Activated T-cell treated with anti-CD3 and anti-CD28 coated beads for 24 hours (primary cell): Measurements from ENCODE around the gene NTM.
"Not testable (repeated sequence)": the region's sequence is repeated elsewhere in the genome, so short reads cannot be mapped to it uniquely, and the experiment has no call there.

ENCODE experiments used
- DNase-seq: peaks from one replicate; pipeline ENCODE4 v3.0.0-alpha.2; 2020; ENCODE audit warnings: low read depth

NTM gene

DNA sequence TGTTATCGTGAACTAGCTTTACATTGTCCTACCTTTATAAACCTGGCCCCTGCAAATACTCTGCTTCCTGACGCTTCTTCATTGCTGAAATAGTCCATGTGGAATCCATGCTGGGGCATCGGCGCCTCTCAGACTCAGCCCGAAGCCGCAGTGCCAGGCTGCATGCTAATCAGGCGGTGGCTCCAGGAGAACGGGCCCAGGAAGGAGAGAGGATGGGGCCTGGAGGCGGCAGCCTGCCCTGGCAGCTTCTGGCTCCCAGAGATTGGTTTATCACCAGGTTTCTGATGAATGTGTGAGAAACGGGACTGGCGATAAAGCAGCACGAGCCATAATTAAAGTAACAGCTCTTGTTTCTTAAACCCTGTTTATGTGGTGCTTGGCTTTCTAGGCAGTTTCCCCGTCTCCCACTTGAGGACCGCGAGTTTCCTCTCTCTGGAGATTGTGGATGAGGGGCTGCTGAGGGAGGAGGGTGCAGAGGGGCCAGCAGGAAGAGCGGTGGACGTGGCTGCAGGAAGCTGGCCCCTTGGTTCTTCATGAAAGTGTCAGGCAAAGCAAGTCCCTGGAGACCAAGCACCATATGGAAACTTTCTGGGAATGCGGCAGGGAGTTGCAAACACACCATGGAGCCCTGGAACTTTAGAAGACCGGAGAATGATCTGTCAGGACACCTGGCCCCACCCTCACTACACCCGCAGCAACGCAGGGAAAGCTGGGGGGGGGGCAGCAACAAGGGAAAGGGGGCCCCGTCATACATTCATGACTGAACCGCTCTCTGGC, 93.4 kb downstream of the NTM start:
- DNase-seq: no peak

DNA sequence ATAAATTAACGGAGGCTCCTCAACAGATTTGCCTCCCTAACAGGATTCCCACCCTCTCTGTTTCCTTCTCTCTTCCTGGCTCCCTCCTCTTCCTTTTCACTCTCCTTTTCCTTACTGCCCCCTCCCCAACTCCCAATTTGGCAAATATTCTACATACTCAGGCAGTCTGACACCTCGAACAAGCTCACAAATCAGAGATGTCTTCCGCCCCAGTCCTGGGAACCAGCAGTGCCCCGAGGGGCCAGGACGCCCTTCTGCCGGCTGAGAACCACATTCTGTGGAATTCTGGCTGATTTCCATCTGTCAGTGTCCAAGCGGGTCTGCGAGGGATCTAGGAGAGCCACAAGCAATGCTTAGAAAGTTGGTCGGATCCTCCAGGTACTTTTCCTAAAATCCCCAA, 94.0 kb downstream of the NTM start:
- no peak for DNase-seq

DNA sequence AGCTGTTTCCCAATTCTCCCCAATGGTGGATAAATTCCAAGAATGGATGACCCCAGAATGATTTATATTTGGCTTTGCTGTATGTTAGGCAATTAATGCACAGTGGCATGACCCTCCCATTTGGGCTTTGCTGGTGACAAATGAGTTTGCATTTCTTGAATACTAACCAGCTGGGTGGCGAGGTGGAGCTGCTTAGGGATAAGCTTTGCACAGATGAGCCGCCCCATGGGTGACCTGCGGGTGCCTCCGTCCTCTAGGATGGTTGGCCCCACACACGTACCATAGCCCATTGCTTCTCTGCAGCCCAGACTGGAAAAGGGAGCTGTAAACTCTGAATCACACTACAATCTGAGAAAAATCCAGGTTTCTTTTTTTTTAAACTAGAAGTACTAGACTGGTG, 94.6 kb downstream of the NTM start:
- DNase-seq: no peak

DNA sequence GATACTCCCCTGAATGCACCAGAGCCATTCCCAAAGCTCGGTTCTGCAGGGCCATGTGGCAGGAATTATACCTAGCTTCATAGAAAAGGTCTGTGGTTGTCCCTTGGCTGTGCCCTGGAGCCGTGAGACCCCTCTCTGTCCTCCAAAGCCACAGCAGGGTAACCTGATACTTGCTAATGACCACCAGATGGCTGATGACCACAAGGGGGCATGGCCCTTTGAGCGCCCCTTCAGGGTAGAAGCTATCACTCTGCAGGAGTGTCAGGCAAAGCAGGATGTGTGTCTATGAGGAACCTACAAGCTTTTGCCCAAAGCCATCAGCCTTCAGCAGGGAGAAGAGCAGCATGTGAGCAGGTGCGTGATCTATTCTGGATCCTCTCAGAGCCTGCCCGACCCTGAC, 95.3 kb downstream of the NTM start:
- DNase-seq: no peak

DNA sequence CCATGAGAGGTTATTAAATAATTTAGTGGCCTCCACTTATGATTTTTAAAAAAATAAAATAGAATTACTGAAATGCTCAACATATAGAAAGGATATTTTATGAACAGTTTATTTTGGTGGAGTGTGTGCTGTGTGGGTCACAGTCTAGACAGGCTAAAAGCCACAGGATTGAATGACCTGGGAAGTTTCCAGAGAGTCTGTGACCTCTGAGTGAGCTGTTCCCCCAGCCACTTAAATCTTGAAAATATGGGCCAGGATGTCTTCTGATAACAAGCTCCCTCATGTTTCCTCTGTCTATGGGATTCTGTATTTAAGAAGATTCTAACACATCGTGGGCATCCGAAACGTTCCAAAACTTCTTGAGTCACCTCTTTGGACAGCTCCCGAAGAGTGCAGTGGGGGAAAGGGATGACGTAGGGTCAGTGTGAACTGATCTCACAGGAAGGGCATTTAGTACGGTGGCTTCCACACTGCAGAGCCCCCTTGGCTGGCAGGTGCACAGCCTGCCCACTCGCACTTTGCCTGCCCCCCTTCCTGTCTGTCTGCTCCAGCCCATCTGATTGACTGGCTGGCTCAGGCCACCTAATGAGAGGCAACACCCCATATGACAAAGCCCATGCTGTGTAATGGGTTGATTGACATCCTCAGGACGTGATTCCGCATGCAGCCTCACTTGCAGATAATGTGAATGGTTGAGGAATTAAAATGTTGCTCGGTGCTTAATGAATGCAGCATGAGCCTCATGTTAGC, 97.4 kb downstream of the NTM start:
- no peak for DNase-seq

DNA sequence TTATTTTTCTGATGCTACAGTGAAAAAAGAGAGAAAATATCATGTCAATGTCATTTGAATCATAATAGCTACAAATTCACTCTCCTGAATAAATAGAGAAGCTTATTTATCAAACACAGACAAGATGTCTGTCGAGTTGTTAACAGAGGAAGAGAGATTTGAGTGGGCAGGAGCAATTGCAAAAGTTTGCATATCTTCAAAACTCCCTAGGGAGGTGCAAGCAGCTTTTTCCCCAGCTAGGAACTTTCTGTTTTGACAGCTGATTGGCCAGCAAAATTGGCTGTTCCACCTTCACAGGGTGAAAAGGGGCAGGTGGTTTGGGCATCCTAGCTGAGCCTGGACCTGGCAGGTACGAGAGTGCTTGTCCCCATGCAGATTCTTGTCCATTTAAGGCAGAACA, 98.2 kb downstream of the NTM start:
- DNase-seq: no peak

DNA sequence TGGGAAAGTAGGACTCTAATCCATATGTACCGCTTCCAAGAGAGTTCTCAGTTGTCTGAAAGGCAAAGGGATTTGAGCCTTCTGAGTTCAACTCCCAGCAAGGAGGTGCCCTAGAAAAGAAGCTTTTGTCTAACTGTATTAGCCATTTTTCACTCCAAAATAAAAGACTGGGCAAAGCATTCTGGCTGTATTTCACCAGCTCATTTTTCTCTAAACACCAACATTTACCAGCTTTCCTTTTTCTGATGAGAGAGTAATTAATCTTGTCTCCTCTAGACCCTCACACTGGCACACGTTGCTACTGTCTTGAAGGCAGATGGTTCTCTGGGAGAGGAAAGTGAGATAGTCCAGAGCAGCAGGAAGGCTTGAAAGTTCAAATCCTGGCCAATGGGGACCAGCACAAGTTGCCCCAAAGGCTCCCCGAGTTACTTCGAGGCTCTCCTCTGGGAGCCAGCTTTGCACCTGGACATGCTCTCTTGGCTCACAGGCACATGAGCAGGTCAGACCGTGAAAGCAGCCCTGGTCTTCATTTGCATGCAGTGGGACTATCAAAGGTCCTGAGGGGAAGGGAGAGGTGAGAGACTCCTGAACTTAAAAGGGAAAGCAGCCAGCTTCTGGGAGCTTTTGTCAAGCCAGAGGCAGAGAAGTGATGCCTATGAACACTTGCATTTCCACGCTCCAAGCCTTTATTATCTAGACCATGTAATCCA, 100.0 kb downstream of the NTM start:
- DNase-seq: no peak

DNA sequence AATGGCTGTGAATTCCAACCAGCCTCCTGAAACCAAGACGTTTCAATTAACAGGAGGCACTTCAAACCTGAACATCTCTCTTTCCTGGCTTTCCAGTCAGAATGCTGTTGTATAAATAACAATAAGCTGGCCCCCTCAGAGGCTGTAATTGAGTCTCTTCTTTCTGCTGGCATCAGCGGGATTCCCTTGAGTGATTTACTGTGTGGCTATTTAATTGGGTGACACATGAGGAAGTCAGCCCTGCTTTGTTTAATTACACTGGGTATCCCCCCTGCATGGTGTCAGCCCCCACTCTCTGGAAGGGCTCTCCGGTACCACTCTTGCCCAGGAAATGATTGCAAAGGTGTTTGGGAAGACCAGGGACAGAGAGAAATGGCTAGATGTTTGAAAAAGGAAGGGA, 101.6 kb downstream of the NTM start:
- DNase-seq: no peak

DNA sequence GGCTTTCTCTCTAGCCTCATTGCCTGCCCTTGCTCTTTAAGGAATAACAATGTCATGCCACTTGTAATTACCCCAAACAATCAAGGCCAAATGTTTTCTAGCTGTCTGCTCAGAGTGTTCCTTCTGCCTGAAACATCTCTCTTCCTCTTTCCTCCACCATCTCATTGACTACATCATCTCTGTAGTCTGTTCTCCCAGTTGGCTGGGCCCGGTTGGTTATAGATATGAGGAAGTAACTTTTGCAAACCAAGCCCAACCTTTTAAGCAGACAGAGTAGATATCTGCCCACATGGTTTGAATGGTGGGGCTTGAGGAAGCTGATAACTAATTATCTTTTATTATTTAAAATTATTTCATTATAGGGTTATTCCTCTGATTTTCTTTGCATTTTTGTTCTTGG, 104.5 kb downstream of the NTM start:
- DNase-seq: no peak

DNA sequence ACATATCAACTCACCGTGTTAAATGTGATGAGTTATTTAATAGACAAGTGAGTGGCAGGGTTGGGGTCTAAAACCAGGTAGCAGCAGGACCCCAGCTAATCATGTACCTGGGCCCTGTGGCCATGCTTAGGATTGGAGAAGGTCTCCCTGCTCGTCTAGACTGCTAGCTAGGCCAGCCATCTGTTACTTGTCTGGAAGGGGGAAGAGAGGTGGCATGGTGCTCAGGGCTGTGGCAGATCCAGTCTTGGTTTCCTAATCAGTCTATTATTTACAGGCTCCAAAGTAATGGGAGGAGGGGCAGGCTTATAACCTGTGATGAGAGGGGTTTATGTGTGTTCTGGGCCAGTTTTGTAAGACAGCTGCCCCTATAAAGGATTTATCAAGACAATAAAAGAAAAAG, 105.9 kb downstream of the NTM start:
- no peak for DNase-seq

DNA sequence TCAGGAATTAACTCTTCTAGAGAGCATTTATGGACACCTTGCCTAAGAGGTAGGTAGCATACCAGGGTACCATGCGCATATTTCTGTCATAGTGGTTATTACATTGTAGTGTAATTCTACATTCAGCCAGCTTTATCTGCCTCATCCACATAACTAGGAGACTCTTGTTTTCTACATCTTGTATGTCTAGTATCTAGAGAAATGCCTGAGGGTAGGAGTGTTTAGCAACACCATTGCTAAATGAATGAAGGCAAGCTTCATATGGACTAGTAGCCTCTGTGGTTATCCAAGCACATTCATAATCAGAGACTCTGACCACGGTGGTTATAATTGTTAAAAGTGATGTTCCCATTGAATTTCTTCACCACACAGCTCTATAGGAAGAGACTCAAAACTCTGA, 107.9 kb downstream of the NTM start:
- no peak for DNase-seq

DNA sequence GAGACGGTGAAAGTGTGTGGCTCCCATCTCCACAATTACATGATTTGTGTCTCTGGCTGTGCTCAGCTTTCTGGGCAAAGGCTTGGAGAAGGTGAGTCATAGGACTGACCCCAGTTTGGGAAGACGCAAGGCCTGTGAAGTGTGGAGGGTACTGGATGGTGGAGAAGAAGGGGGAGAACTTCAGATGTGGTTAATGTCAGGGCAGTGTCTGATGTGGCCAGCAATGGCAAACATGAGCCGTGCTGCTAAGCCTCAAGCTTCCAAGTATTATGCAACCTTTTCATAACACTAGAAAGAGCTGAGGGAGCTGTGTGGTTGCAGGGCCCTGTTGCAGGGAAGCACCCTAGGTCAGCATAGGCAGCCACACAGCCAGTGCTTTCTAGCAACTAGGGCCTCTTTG, 110.9 kb downstream of the NTM start:
- no peak for DNase-seq

DNA sequence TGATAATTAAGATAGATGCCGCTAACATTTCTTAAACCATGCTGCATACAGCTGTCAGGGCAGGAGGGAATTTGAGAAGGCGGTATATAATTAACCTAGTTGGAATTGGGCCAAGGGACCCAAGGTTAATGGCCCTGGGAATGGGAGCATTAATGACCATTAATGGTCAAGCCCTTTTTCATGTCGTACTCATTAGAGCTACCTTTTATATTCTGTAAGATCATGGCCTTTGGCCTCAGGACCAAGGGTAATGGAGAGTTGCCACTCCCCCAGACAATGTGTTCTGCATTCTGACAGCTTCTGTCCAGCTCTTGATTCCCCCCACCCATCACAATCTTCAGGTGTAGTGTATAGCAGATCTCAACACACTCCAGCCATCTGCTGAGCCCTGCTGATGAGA, 111.6 kb downstream of the NTM start:
- no peak for DNase-seq

DNA sequence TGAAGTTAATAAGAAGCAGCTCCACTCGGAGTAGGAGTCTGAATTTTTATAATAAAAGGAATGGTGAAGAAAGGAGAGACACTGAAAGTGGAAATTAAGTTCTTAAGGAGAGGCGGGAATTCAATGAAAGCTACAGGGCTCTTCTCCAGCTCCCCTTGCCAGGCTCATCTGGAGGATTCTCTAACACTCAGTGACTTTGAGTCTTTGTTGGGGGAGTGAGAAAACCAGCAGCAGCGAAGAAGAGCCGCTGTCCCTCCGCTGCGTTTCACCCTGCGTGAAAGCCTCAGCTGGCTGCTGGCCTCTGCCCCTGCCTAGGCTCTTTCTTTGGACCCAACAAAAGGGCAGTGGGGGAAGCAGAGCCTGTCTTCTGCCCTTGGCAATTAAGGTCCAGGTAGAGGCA, 113.0 kb downstream of the NTM start:
- no peak for DNase-seq

DNA sequence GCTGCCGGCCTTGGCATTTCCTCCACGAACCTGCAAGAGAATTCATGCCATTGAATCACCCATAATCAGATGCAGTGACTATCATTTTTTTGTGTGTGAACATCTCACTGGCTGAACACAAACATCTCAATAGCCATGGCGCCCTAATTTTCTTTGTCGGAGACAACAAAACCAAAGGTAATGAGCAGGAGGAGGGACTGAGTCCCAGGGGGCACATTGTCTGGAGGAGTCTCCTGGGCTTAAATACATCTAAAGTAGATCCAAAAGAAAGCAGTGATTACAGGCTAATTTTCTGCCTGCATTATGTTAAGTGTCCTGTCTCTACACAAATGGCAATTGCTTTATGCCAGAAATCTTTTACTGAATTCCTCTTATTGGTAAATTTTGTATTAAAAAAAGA, 113.5 kb downstream of the NTM start:
- DNase-seq: no peak

DNA sequence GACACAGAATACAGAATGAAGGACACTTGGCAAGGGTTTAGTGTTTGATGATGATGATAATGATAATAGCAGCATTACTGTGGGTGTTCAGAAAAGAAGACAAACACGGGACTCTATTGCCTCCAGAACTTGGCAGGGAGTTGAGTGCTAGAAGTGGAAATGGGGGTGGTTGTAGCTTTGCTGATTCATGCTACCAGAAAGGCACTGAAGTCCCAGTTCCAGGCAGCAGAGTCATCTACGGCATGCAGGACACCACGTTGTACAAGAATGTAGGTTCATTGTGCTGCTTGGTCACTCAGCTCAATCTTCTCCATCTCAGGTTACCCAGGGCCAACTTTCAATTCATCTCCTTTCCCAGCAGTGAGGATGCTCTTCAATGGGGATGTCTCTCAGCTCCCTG, 115.7 kb downstream of the NTM start:
- no peak for DNase-seq

DNA sequence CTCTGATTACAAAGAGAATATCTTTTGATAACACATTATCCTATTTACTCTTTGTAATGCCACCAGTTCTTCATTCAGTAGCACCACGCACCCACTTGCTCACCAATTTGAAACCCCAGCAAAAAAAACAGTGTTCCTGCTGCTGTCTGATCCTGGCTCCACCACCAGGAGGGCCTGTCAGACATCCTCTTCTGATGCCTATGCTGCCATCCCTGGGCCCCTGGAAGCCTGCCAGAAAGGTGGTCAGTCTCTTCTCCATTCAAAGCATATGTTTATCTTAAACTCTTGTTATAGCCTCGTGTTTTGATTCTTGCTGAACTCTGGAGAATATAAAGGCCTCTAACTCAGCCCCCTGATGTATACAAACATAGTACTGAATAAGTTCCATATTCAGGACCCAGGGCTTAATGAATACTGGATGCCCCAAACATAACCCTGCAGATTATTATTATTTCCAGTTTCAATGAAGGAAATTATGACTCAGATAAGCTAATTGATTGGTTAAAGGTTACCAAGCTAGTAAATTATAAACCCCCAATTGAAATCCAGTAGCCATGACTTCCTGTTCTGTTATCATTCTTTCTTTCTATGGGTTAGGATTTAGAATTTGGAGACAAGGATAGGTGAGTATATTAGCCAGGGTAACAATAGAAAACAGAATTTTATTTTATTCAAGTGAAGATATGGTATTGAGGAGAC, 116.7 kb downstream of the NTM start:
- DNase-seq: no peak

DNA sequence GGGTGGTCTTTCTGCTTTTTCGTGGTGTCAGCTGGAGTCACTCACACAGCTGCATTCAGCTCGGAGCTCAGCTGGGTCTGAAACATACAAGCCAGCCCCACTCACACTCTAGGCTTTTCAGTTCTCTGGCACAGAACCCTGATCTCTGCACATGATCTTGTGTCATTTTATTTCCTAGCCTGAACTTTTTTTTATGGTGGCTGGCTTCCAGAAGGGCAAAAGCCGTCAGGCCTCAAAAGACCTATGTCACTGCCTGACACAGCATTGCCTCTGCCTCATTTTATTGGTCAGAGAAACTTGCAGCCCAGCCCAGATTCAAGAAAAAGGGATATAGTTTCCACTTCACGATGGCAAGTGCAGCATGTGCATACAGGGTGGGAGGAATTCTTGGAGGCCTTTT, 117.8 kb downstream of the NTM start:
- DNase-seq: no peak

DNA sequence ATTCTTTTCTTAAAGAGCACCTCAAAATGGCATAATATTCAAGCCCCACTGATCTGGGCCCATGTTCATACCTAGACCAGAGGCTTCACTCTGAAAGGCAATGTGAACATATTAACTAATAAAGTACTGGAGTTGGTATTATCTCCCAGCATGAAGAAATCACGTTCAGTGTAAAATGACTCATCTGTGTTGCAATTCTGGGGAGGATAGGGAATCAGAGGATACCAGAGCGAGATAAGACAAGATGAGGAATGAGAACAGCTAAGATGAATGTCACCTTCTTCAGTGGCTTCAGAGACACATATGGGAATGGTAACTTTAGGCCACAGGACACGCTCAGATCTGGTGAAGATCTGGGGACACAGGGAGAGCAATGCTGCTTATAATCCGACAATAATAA, 121.1 kb downstream of the NTM start:
- DNase-seq: no peak

DNA sequence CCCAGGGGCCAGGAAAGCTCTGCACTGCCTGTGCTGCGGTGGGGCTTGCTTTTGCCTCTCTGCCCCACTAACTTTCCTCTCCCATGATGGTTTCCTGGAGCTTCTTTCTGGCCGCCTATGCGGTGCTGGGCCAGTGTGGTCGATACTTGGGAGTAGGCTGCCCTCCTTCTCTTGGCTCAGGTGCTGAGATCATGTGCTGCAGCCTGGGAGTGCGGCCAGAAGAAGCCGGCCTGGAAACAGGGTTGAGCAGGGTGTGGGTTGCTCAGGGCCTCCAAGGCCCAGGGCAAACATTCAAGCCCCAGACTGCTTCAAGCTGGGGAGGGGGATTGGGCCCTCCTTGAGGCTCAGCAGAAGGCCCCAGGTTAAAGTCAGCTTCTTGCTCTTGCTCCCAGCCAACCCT, 125.0 kb downstream of the NTM start:
- no peak for DNase-seq

DNA sequence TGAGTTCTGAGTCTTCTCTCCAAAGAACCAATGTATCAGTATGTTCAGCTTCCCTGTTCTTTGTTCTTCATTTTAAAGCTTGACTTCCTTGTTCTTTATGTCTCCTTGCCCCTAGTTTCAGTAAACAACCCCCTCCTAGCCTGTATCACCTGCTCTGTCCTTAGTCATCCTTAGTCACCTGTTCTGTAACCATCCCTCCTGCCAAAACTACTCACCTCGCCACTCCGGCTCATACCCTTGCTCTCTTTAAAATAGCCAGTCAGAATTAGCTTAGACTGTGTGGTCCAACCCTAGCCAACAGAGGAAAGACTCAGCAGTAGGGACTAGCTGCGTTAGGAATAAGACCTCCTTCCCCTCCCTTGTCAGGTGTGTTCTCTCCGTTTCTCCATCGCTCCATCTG, 127.3 kb downstream of the NTM start:
- not testable (repeated sequence) for DNase-seq

DNA sequence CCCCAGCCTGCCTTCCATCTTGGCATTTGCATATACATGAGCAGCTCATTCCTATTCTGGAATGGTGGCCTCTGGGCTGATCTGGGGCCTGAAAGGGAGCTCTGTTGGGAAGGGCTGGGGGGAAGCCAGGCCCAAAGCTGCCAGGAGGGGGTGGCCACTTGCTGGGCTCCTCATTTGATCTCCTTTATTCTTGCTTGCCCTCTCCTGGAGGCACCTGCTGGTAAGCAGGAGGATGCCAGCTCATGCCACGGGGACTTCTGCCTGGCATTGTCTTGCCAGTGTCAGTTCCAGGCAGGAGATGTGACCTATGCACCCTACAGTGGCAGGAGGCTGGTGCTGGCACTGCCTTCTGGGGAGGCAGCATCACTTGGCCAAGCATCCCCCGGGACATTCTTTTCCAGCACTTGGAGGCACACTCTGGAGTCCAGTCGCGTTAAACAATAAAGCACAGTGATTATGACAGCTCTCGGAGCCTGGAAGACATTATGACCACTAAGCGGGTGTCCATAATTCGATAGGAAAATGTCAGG, 128.3 kb downstream of the NTM start:
- no peak for DNase-seq
